SK-N-SH (cell line): Measurements from ENCODE around the gene ASB3.

Experiments used
- CTCF ChIP-seq: fragments of 200-600 bp; sonication (generic); IDR thresholded peaks from 2 replicates; pipeline ENCODE4 v1.6.1; 2017; ENCODE audit warnings: antibody characterized with exemption, mild to moderate bottlenecking, moderate library complexity
- EP300 ChIP-seq, 2 experiments: IDR thresholded peaks; 2 replicates each; pipeline versions ENCODE4 v1.4.0 to v1.6.1; 2012; ENCODE audit warnings: borderline replicate concordance in 1 of 2, low read depth in 1 of 2, low read length in 1 of 2
- FOXM1 ChIP-seq: IDR thresholded peaks from 2 replicates; pipeline ENCODE4 v1.4.0; 2012; ENCODE audit warnings: low read depth, mild to moderate bottlenecking
- JUND ChIP-seq: IDR thresholded peaks from 2 replicates; pipeline ENCODE4 v1.4.0; 2012
- REST ChIP-seq: IDR thresholded peaks from 2 replicates; pipeline ENCODE4 v1.6.1; 2012; ENCODE audit warnings: mild to moderate bottlenecking, low read depth, low read length, moderate library complexity
- USF1 ChIP-seq: IDR thresholded peaks from 2 replicates; pipeline ENCODE4 v1.4.0; 2012; ENCODE audit warnings: low read depth, borderline replicate concordance
- TF ChIP-seq, protein P1 (sequence below): IDR thresholded peaks from 2 replicates; pipeline ENCODE4; 2012

GRCh38 chr2:53646788-53647187, 140.0 kb downstream of the ASB3 start:
- TF ChIP-seq CTCF (no peak), USF1 (no peak), EP300 (IDR thresholded peaks at IDR 0.05; ENCODE audit: borderline replicate concordance in 1 of 2, low read depth in 1 of 2, low read length in 1 of 2) (no peak), FOXM1 (no peak), REST (no peak), JUND (no peak)
- TF ChIP-seq, protein P1, sequence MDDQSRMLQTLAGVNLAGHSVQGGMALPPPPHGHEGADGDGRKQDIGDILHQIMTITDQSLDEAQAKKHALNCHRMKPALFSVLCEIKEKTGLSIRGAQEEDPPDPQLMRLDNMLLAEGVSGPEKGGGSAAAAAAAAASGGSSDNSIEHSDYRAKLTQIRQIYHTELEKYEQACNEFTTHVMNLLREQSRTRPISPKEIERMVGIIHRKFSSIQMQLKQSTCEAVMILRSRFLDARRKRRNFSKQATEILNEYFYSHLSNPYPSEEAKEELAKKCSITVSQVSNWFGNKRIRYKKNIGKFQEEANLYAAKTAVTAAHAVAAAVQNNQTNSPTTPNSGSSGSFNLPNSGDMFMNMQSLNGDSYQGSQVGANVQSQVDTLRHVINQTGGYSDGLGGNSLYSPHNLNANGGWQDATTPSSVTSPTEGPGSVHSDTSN = no peak
